ENCODE data around the gene RABL3.
"Not testable (repeated sequence)": the region's sequence is repeated elsewhere in the genome, so short reads cannot be mapped to it uniquely, and the experiment has no call there.

Gene RABL3

GRCh38 chr3:120681506-120682038, 60.7 kb downstream of the RABL3 start:
- Mint-ChIP-seq H3K27ac (no peak overlapping the region), H3K36me3 (peaks cover 4% of the 10 kb centered on the region), H3K4me1 (no peaks in the 10 kb centered on the region), H3K4me3 (no peak overlapping the region), H3K9me3 (no peaks in the 10 kb centered on the region)
- no peak for ATAC-seq
- no peak for DNase-seq (ENCODE audit: low spot score in 2 of 2)

- no peaks in the 10 kb centered on the region for H3K9me3 Mint-ChIP-seq
- DNase-seq (ENCODE audit: low spot score in 2 of 2): no peak
- H3K36me3 Mint-ChIP-seq: no peaks in the 10 kb centered on the region
- H3K4me1 Mint-ChIP-seq: no peaks in the 10 kb centered on the region
- no peak overlapping the region for H3K27ac Mint-ChIP-seq
- ATAC-seq: no peak
- no peak overlapping the region for H3K4me3 Mint-ChIP-seq
Observed at GRCh38 chr3:120681018-120681417, 61.3 kb downstream of the RABL3 start.

GRCh38 chr3:120680193-120680894, 62.0 kb downstream of the RABL3 start:
- H3K27ac Mint-ChIP-seq: no peak overlapping the region
- no peak for ATAC-seq
- H3K4me3 Mint-ChIP-seq: no peak overlapping the region
- DNase-seq (ENCODE audit: low spot score in 2 of 2): no peak
- no peaks in the 10 kb centered on the region for H3K36me3 Mint-ChIP-seq
- no peaks in the 10 kb centered on the region for H3K4me1 Mint-ChIP-seq
- no peaks in the 10 kb centered on the region for H3K9me3 Mint-ChIP-seq

GRCh38 chr3:120678984-120679383, 63.3 kb downstream of the RABL3 start:
- Mint-ChIP-seq H3K36me3 (no peaks in the 10 kb centered on the region), H3K9me3 (no peaks in the 10 kb centered on the region), H3K4me3 (no peak overlapping the region), H3K4me1 (no peaks in the 10 kb centered on the region), H3K27ac (no peak overlapping the region)
- ATAC-seq (no peak), DNase-seq (ENCODE audit: low spot score in 2 of 2) (no peak)

- Mint-ChIP-seq H3K27ac (no peak overlapping the region), H3K4me3 (no peak overlapping the region)
- DNase-seq (ENCODE audit: low spot score in 2 of 2): no peak
Observed at GRCh38 chr3:120678331-120678947, 63.9 kb downstream of the RABL3 start.

GRCh38 chr3:120677193-120677592, 65.1 kb downstream of the RABL3 start:
- H3K4me1 Mint-ChIP-seq; H3K4me3 Mint-ChIP-seq; ATAC-seq; H3K36me3 Mint-ChIP-seq; DNase-seq (ENCODE audit: low spot score in 2 of 2); H3K9me3 Mint-ChIP-seq; H3K27ac Mint-ChIP-seq: not testable (repeated sequence)

More at GRCh38 chr3:120678331-120678947, 63.9 kb downstream of the RABL3 start:
- no peak for ATAC-seq
- no peaks in the 10 kb centered on the region for H3K36me3 Mint-ChIP-seq
- H3K4me1 Mint-ChIP-seq: no peaks in the 10 kb centered on the region
- no peaks in the 10 kb centered on the region for H3K9me3 Mint-ChIP-seq

- H3K36me3 Mint-ChIP-seq: no peaks in the 10 kb centered on the region
- ATAC-seq (no peak), DNase-seq (ENCODE audit: low spot score in 2 of 2) (no peak)
- no peaks in the 10 kb centered on the region for H3K9me3 Mint-ChIP-seq
- H3K4me1 Mint-ChIP-seq: no peaks in the 10 kb centered on the region
- no peak overlapping the region for H3K27ac Mint-ChIP-seq
- H3K4me3 Mint-ChIP-seq: no peak overlapping the region
Observed at GRCh38 chr3:120673116-120673515, 69.2 kb downstream of the RABL3 start.

- no peaks in the 10 kb centered on the region for H3K4me1 Mint-ChIP-seq
- H3K27ac Mint-ChIP-seq: no peak overlapping the region
- ATAC-seq: no peak
- H3K36me3 Mint-ChIP-seq: no peaks in the 10 kb centered on the region
- no peak overlapping the region for H3K4me3 Mint-ChIP-seq
- DNase-seq (ENCODE audit: low spot score in 2 of 2): no peak
- no peaks in the 10 kb centered on the region for H3K9me3 Mint-ChIP-seq
Observed at GRCh38 chr3:120670576-120670975, 71.7 kb downstream of the RABL3 start.

GRCh38 chr3:120664926-120665325, 77.4 kb downstream of the RABL3 start:
- Mint-ChIP-seq H3K4me3 (no peak overlapping the region), H3K36me3 (no peaks in the 10 kb centered on the region), H3K4me1 (no peaks in the 10 kb centered on the region)

GRCh38 chr3:120661945-120662344, 80.4 kb downstream of the RABL3 start:
- no peaks in the 10 kb centered on the region for H3K36me3 Mint-ChIP-seq
- ATAC-seq (no peak), DNase-seq (ENCODE audit: low spot score in 2 of 2) (no peak)
- no peaks in the 10 kb centered on the region for H3K4me1 Mint-ChIP-seq
- no peak overlapping the region for H3K27ac Mint-ChIP-seq
- no peak overlapping the region for H3K4me3 Mint-ChIP-seq
- no peaks in the 10 kb centered on the region for H3K9me3 Mint-ChIP-seq

More at GRCh38 chr3:120664926-120665325, 77.4 kb downstream of the RABL3 start:
- DNase-seq (ENCODE audit: low spot score in 2 of 2): no peak
- no peaks in the 10 kb centered on the region for H3K9me3 Mint-ChIP-seq
- no peak overlapping the region for H3K27ac Mint-ChIP-seq
- ATAC-seq: no peak

- Mint-ChIP-seq H3K9me3 (no peaks in the 10 kb centered on the region), H3K27ac (no peak overlapping the region), H3K4me3 (no peak overlapping the region), H3K36me3 (no peaks in the 10 kb centered on the region), H3K4me1 (no peaks in the 10 kb centered on the region)
- ATAC-seq (no peak), DNase-seq (ENCODE audit: low spot score in 2 of 2) (no peak)
Observed at GRCh38 chr3:120661106-120661905, 81.0 kb downstream of the RABL3 start.

- no peak for ATAC-seq
- H3K36me3 Mint-ChIP-seq: no peaks in the 10 kb centered on the region
- H3K4me1 Mint-ChIP-seq: no peaks in the 10 kb centered on the region
- no peak overlapping the region for H3K27ac Mint-ChIP-seq
- DNase-seq (ENCODE audit: low spot score in 2 of 2): no peak
- no peak overlapping the region for H3K4me3 Mint-ChIP-seq
- H3K9me3 Mint-ChIP-seq: no peaks in the 10 kb centered on the region
Observed at GRCh38 chr3:120659834-120660233, 82.5 kb downstream of the RABL3 start.

- ATAC-seq: no peak
- Mint-ChIP-seq H3K9me3 (no peaks in the 10 kb centered on the region), H3K27ac (no peak overlapping the region), H3K36me3 (no peaks in the 10 kb centered on the region), H3K4me3 (no peak overlapping the region), H3K4me1 (no peaks in the 10 kb centered on the region)
- no peak for DNase-seq (ENCODE audit: low spot score in 2 of 2)
Observed at GRCh38 chr3:120659285-120659684, 83.0 kb downstream of the RABL3 start.

- no peaks in the 10 kb centered on the region for H3K36me3 Mint-ChIP-seq
- H3K4me3 Mint-ChIP-seq: no peak overlapping the region
- no peaks in the 10 kb centered on the region for H3K9me3 Mint-ChIP-seq
- ATAC-seq: no peak
- no peak for DNase-seq (ENCODE audit: low spot score in 2 of 2)
- no peak overlapping the region for H3K27ac Mint-ChIP-seq
- no peaks in the 10 kb centered on the region for H3K4me1 Mint-ChIP-seq
Observed at GRCh38 chr3:120652896-120653545, 89.3 kb downstream of the RABL3 start.

GRCh38 chr3:120652281-120652680, 90.0 kb downstream of the RABL3 start:
- H3K4me1 Mint-ChIP-seq: no peaks in the 10 kb centered on the region
- H3K27ac Mint-ChIP-seq: no peak overlapping the region
- H3K36me3 Mint-ChIP-seq: no peaks in the 10 kb centered on the region
- H3K4me3 Mint-ChIP-seq: no peak overlapping the region
- DNase-seq (ENCODE audit: low spot score in 2 of 2): no peak
- H3K9me3 Mint-ChIP-seq: no peaks in the 10 kb centered on the region
- ATAC-seq: no peak

Data from stimulated activated effector memory CD8-positive, alpha-beta T cell treated with anti-CD3 and anti-CD28 coated beads, Interleukin-12 subunit alpha, Interleukin-12 subunit beta, amount 100 ng/mL, for 72 hours (primary cell).